Mesenteric fat pad (tissue), 1 donor: ENCODE results near the gene RABGAP1L. TPM values are rescaled to one million over a fixed set of nuclear protein-coding genes. Genes with fewer than 3 reads are reported as not detected.
"Not testable (repeated sequence)": the region's sequence is repeated elsewhere in the genome, so short reads cannot be mapped to it uniquely, and the experiment has no call there.

Experiments
- DNase-seq: peaks from one replicate; pipeline ENCODE4 v3.0.0-alpha.2; 2020; ENCODE audit warnings: low spot score
- total RNA-seq: library from RNA; stranded (reverse); fragmentation: NEBNext Ultra II Directional; extraction: Animal tissue kit (Norgen Biotek cat#: 25700); gene quantifications from one replicate; pipeline ENCODE4 v1.2.1, GENCODE V29; 2021
- donor health status: DM: yes; HTN: yes; CAD: no.

RABGAP1L gene
- total RNA-seq, 1 donor from 2014 or later: 38.0 TPM

DNA sequence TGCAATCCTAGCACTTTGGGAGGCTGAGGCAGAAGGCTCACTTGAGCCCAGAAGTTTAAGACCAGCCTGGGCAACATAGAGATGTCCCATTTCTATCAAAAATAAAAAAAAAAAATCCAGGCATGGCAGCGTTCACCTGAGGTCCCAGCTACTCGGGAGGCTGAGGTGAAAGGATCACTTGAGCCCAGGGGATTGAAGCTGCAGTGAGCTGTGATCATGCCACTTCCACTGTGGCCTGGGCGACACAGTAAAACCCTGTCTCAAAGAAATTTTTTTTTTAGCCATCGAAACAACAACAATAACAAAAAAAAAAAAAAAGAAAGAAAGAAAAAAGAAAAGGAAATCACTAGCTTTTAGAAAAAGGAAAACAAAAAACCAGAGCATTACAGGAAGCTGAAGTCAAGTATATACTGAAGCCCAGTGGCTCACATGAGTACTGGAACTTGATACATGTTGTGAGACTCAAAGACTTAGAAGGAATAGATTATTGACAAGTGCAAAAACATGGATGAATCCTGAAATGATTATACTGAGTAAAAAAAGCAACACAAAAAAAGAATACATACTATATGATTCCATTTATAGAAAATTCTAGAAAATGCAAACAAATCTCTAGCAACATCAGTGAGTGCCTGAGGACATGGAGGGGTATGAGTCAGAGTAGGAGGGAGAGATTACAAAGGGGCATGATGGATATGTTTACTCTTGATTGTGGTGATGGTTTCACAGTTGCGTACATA, 6.1 kb upstream of the RABGAP1L start:
- no peak for DNase-seq

GRCh38 chr1:174153825-174154107, 5.6 kb upstream of the RABGAP1L start:
- no peak for DNase-seq

DNA sequence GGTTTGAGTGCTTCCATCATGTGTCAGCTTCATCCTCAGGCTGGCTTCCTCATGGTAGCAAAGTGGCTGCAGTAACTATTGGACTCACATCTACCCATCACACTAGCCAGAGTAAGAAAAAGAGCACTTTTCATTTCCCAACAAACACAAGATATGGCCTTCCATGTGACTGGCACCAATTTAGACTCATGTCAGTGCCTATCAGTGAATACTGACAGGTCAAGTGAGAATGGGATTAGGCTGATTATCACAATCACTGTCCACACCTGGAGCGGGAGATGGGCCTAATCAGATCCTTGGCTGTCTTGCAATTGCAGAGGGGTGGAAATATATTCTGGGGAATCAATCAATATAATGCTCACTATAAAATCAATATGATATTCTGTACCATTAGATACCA, 2.9 kb upstream of the RABGAP1L start:
- DNase-seq: no peak

GRCh38 chr1:174157157-174157806, 2.0 kb upstream of the RABGAP1L start:
- no peak for DNase-seq

DNA sequence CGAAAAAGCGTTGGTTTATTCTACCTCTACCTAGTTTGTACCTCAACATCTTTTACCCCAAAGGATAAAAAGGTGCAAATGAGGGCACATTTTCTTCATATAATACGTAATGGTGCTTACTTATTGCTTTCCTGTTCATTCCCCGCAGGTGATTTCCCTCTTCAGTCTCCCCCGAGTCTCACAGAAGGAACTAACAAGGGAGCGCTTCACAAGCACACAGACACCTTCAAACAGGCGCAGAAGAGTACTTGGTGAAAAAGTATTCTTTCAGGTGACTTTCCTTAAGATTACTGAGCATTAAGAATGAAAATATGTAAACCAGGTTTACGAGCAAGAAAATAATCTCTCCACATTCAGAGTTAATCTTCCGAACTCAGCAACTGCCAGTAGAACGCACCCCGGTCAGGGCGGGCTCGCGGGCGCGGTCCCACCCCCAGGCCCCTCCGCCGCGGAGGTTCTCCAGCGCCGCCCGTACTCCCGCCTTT, 511 bp upstream of the RABGAP1L start:
- DNase-seq: no peak

DNA sequence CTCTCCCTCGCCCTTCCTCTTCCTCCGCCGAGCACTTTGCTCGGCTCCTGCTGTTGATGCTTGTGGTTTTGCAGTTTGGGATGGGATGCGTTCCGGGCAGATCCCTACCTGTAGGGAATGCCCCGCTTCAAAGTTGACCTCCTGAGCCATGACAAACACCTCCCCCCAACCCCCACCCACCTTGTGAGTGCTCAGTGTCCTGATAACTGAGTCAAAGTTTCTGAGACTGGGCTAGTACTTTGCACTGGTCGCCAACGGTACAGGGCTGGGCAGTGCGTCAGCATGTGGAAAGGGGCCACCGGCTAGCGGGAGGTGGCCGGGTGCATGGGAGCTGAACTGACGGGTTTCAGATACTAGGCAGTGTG, 771 bp downstream of the RABGAP1L start:
- DNase-seq: no peak

- DNase-seq: no peak
These were observed 1.3 kb downstream of the RABGAP1L start for GRCh38 chr1:174160603-174161002.

DNA sequence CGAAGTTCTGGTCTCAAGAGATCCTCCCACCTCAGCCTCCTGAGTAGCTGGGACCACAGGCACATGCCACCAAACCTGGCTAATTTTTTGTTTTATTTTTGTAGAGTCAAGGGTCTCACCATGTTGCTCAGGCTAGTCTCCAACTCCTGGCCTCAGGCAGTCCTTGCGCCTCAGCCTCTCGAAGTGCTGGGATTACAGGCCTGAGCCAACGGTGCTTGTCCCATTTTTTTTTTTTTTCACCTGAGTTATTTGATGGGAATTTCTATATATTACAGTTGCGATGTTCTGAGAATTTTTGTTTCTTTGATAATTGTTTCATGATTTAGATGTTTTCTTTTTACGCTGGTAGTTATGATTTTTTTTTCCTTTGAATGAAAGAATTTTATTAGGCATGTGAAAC, 2.5 kb downstream of the RABGAP1L start:
- DNase-seq: no peak

GRCh38 chr1:174164826-174165225, 5.5 kb downstream of the RABGAP1L start:
- DNase-seq: no peak

DNA sequence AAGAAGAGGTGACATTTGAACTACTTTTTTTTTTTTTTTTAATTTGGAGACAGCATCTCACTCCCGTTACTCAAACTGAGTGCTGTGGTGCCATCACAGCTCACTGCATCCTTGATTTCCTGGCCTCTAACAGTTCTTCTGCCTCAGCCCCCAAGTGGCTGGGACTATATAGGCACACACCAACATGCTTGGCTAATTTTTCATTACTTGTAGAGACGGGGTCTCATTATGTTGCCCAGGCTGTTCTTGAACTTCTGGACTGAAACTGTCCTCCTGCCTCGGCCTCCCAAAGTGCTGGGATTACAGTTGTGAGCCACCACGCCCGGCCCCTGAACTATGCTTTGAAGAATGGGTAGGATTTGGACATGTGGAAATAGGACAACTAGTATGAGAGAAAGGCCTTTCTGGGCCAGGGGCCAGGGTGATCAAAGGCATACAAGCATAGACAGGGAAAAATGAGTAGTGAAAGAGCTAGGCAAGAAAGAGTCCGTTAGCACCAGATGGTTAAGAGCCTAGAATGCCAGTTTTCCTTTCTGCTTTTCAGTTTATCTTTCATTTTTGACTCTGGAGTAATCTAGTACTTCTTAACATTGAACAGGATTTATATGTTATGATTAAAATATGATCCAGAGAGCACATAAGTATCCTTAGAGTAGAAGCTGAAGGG, 6.3 kb downstream of the RABGAP1L start:
- DNase-seq: no peak

- DNase-seq: no peak
These were observed 7.4 kb downstream of the RABGAP1L start for GRCh38 chr1:174166530-174167264.

- no peak for DNase-seq
These were observed 8.0 kb downstream of the RABGAP1L start for GRCh38 chr1:174167265-174167803.

- no peak for DNase-seq
These were observed 10.0 kb downstream of the RABGAP1L start for GRCh38 chr1:174169342-174169741.

- no peak for DNase-seq
These were observed 11.8 kb downstream of the RABGAP1L start for GRCh38 chr1:174171073-174171472.

DNA sequence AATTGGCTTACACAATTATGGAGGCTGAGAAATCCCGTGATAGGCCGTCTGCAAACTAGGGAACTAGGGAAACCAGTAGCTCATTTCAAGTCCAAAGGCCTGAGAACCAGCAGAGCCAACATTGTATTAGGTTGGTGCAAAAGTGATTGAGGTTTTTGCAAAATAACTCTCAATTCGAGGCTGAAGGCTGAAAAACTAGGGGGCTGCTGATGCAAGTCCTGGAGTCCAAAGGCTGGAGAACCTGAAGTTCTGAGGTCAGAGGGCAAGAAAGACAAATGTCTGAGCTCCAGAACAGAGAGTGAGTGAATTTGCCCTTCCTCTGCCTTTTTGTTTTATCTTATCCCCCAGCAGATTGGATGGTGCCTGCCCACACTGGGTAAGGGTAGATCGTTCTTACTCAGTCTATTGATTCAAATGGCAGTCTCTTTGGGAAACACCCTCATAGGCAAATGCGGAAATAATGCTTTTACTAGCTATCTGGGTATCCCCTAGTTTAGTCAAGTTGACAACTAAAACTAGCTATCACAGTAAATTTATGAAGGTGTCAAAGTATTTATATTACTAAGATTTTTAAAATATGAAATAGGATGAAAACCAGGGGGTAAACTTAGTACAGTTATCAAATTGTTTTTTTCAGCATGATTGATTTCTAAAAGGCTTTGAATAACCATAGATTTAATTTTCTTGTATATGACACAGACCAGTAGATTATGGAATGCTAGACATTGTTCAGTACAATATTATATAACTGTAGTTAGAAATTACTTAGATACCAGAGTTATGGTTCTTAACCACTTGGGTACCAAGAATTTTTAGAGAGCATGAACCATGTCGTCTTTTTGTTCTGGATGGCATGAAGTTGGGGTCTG, 15.4 kb downstream of the RABGAP1L start:
- no peak for DNase-seq

DNA sequence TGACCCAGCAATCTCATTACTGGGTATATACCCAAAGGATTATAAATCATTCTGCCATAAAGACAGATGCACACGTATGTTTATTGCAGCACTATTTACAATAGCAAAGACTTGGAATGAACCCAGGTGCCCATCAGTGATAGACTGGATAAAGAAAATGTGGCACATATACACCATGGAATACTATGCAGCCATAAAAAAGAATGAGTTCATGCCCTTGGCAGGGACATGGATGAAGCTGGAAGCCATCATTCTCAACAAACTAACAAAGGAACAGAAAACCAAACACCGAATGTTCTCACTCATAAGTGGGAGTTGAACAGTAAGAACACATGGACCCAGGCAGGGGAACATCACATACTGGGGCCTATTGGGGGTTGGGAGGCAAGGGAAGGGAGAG, 19.1 kb downstream of the RABGAP1L start:
- DNase-seq: not testable (repeated sequence)

DNA sequence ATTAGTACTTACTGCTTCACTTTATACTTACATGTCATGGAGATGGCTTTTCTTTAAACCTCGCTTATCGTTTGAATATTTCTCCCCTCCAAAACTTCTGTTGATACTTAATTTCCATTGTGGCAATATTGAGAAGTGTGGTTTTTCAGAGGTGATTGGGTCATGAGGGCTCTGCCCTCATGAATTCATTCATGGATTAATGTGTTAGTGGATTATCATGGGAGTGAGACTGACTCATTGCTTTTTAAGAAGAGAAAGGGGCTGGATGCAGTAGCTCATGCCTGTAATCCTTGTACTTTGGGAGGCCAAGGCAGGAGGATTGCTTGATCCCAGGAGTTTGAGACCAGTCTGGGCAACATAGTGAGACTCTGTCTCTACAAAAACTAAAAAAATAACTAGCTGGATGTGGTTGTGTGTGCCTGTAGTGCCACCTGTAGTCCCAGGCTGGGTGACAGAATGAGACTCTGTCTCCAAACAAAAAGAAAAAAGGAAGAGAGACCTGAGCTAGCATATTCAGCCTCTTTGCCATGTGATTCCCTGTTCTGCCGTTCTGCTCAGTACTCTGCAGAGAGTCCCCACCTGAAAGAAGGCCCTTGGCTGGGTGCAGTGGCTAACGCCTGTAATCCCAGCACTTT, 30.2 kb downstream of the RABGAP1L start:
- no peak for DNase-seq

GRCh38 chr1:174190691-174191199, 31.4 kb downstream of the RABGAP1L start:
- no peak for DNase-seq

GRCh38 chr1:174191349-174191862, 32.1 kb downstream of the RABGAP1L start:
- no peak for DNase-seq

GRCh38 chr1:174194461-174194860, 35.1 kb downstream of the RABGAP1L start:
- no peak for DNase-seq
